Stimulated activated CD4-positive, alpha-beta T cell treated with anti-CD3 and anti-CD28 coated beads, Interleukin-12 subunit alpha, Interleukin-12 subunit beta, amount 100 ng/mL, for 48 hours (primary cell): ENCODE data around the gene CTSH.

Experiments
- DNase-seq, 3 donors: peaks; one replicate each; pipeline ENCODE4 v3.0.0-alpha.2; 2020; ENCODE audit warnings: low read depth in 2 of 3, low spot score in 1 of 3

Gene CTSH, protein sequence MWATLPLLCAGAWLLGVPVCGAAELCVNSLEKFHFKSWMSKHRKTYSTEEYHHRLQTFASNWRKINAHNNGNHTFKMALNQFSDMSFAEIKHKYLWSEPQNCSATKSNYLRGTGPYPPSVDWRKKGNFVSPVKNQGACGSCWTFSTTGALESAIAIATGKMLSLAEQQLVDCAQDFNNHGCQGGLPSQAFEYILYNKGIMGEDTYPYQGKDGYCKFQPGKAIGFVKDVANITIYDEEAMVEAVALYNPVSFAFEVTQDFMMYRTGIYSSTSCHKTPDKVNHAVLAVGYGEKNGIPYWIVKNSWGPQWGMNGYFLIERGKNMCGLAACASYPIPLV

DNA sequence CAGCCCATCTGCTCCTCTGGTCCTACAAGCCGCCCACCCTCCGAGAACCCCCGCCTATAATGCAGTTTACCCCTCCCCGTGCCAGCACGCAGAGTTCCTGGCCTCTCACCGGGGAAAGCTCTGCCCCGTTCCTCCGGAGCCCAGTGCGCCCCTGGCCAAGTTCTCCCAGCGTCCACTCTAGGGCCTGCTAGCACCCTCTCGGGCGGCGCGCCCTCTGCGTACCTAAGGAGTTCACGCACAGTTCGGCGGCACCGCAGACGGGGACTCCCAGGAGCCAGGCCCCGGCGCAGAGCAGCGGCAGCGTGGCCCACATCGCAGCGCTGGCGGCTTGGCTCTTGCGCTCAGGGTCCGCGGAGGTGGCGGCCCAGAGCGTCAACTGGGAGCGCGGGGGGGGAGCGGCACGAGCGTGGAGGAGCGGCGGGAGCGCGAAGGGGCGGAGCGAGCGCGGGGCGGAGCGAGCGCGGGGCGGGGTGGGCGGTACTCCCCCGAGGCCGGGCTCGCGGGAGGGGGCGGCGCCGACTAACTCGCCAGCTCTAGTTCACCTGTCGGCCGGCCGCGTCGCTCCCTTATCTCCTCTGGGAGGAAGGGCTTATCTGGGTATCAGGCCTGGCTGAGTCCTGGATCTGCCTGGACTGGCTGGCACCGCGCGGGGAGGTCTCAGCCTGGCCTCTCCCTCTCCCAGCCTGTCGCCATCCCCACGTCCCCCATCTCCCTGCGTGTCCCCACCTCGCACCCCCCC, at the start of gene CTSH:
CTSH (minus strand) TSS at position 378 of the 739 bp plus-strand sequence; CDS start at position 313, 65 bp downstream.
- DNase-seq = peak; percentile 27 to 63 (median 48)

- DNase-seq = no peak
Observed at GRCh38 chr15:78993931-78994530, 49.2 kb upstream of the CTSH start.

- DNase-seq = no peak
Observed at GRCh38 chr15:78993257-78993930, 48.5 kb upstream of the CTSH start.

- DNase-seq = no peak
Observed at GRCh38 chr15:78992416-78993256, 47.8 kb upstream of the CTSH start.

DNA sequence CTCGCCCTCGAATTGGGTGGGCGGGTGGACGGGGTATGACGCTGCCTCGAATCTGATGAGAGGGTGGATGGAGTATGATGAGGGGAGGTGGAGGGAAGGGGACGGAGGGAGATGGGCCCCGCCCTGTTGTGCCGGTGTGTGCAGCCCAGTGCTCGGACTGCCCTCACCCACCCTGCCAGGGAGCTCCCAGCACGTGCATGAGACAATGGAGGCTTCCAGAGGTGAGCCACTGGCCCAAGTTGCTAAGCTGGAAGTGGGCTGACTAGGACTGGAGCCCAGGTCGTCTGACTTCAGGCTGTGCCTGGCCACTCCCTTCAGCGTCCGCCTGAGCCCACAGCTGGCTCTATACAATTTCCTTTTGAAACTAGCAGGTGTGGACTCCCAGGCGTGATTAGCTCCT, 47.0 kb upstream of the CTSH start:
- no peak for DNase-seq

DNA sequence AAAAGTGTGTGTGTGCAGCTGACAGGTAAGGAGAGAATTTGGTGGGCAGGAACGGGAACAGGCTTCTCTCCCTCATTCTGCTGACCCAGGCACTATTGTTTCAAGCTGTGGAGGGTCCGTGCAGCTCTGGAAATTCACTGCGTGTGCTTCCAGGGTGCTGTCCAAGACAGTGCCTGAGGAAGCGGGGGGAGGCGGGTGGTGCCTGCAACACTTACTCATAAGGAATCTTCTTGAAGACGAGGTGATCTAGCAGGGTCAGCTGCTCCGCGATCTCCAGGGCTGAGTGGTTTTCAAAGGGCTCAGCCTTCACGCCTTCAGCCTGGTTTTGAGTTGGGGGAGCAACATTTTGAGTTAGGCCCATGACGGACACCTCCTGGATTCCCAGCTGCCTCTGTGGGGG, 46.6 kb upstream of the CTSH start:
- no peak for DNase-seq

- DNase-seq = no peak
Observed at GRCh38 chr15:78990278-78990677, 45.4 kb upstream of the CTSH start.

DNA sequence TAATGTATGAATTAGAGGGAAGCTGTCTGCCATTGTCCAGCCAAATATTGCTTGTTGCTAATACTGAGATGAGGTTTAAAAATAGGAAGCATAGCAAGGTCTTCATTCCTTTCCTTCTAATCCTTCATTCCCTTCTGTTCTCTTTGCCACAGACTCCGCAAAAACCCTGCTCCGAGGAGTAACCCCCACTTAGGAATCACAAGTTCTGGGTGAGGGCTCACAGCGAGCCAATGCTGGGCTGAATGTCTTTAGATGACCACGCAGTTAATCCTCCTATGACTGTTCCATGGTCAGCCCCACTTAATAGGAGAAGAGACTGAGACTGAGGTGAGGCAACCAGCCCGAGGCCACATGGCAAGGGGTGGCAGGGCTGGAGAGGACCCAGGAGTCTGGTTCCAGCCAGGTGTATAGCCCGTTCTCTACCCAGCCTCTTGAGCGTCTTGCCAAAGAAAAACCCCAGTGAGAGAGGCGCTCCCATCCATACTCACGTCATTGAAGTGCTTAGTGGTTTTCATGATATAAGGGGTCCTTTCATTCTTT, 44.9 kb upstream of the CTSH start:
- no peak for DNase-seq

DNA sequence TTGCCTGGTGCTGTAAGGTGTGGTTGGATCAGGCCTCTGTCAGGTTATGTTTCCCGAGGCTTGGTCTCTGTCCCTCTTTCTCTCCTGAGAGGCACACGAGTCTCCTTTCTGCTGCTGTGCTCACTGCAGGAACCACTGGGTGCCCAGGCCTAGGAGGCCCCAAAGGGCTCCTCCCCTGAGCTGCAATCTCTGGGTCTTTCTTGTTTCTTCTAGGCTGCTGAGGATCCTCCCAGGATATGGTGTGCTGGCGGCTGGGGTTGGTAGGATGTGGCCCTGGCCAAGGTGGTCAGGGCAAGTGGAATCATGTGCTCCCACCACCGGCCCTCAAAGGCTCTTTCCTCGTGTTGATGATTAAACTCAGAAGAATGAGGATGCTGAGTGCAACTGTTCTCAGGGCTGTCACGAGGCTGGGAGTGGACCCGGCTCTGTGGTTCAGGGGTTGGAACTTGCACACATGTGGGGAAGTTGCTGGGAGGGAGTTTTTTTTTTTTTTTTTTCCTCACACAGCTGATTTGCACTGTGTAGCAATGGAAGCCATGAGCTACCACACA, 43.6 kb upstream of the CTSH start:
- DNase-seq = no peak

DNA sequence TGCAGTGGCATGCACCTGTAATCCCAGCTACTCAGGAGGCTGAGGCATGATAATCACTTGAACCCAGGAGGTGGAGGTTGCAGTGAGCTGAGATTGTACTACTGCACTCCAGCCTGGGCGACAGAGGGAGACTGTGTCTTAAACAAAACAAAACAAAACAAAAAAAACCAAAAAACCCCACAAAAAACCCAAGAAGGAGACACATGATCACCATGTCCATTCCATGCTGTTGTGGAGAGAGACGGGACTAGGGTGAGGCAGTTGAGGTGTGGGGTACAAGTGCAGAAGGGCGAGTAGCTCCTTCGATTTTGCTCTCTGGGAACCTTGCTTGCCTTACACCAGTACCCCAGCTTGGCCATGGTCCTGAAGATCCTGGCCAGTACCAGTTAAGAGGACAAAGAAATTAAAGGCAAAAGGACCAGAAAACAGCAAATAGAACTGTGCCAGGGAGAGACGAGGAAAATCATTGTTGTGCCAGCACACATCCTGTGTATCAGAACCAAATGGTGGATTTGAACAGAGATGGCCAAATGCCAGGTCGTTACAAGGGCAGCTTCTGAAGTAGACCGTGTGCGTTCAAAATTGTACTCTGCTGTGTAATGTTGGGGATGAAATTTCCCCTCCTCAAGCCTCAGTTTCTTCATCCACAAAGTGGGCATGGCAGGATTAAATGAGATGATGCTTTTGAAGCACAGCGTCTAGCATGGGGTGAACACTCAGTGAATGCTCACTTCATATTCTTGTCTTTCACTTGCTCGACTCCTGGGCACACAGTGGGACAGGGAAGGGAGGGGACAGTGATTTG, 42.9 kb upstream of the CTSH start:
- no peak for DNase-seq

GRCh38 chr15:78985859-78986475, 41.1 kb upstream of the CTSH start:
- DNase-seq = no peak

DNA sequence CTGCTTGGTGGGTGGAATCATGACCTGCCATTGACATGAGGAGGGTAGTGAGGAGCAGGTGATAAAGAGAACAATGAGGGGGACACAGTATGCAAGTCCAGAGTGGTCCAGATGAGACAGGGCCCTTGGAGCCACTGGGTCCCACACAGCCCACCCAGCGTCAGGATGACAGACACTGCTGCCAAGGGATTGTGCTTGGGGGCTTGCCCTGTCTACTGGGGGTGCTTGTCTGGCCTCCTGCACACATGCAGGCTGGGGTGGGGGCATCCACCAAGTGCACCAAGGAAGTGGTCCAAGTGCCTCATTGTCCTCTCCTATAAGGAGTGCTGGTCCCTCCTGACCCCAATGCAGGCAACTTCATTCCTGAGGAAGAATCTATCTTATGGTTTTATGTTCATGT, 39.2 kb upstream of the CTSH start:
- DNase-seq = no peak

DNA sequence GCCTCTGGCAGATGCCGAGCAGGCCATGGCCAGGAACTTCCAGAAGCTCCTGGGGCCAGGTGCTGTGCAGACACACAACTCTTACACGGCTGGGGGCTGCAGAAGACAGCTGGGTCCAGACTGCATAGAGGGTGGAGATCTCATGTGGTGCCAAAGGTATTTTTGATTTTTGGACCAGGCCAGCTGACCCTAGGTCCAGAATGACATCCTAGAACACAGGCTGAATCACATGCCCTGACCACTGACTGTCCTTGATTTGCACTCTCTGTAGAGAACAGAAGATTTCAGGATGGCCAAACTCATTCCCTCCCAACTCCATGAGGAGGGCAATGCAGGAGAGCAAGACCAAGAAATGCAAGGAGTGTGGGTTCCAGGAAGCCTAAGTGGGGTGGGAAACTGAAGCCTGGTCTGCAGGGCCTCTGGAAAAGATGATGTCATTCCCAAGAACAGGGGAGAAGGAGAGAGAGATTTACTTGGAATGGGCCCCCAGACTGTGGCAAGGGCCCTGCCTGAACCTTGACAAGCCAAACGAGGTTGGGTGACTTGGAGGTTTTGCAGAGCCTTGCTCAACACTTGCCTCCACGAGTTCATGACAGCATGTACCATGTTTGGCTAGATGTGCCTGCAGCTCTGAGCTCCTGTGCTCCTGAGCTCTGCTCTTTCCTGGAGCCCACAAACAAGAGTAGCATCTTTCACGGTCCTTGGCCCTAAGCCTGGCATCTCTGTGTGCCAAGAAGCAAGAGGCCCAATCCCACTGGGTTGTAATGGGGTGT, 38.5 kb upstream of the CTSH start:
- DNase-seq = no peak

DNA sequence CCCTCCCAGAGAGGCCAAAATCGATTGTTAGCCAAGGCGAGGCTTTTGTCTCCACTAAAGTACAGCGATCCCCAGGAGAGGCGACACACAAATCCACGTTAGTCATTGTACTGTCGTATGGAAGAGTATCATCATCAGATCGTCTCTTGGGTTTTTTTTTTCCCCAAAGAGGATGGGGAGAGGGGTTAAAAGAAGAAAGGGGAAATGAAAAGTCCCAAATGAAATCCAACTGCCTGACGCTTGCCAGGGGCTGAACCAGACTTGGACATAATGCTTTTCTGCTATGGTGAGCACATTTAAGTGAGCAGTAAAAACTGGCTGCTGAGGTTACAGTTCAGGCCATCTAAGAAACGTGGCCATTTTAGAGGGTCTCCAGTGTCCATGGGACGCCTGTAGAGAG, 37.9 kb upstream of the CTSH start:
- no peak for DNase-seq

DNA sequence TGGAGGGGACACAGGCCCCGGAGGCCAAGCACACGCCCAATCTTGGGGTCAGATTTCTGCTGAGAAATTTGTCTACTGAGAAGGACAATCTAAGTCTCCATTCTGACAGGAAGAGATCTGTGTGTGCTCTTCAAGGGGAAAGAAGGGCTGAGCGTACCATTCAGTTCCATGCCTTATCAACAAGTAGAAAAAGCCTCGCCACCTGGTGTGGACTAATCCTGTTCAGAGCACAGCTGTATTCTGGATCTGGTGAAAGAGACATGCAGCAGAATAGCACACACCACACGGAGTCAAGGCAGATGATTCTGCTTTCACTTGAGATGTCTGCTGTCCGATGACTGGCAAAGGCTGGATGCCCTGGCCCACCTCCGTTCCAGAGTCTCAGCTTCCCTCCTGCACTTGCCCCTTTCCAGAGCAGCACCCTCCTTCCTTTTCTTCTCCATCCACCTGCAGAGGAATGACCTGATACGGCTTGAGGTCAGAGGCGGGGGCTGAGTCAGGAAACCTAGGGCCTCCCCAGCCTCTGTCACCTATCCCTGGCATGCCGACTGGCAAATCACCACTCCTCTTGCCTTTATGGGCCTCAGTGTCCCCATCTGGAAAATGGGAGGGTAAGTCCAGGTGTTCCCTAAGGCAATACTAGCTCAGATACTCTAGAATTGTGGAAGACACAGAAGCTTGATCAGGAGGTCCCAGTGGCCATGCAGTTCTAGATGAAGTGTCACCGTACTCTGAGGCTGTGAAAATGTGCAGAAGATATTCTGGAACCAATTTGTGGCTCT, 36.9 kb upstream of the CTSH start:
- DNase-seq = no peak

GRCh38 chr15:78979456-78980320, 34.8 kb upstream of the CTSH start:
- peak in 2 of 3 donors; percentile 14 to 41 for DNase-seq
